ENCODE data around the gene APBB1IP.
"Not testable (repeated sequence)": the region's sequence is repeated elsewhere in the genome, so short reads cannot be mapped to it uniquely, and the experiment has no call there.

The APBB1IP gene

GRCh38 chr10:26441491-26442214, 3.5 kb downstream of the APBB1IP start:
- no peak for DNase-seq

DNA sequence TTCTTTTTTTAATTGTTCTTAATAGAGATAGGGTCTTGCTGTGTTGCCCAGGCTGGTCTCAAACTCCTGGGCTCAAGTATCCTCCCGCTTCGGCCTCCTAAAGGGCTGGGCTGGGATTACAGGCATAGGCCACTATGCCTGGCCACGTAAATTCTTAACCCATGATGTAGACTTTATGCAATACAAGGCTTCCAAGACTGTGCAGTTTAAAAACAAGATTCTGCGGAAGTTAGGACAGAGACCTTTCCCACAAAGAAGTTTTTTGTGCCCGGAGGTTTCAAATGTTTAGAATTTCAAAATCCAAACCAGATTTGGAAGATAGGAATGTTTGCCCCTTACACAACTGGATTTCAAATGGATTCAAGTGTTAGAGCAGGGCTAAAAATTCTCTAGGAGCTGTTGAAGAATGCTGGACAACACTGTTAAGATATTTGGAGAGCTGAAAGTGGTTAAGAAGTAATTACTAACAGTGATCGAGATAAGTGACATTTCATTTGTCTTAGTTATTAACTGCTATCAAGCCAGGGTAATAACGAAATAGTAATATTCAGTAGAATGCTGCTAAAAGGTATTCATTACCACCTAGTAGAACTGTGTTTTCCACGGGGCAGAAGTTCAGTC, 7.4 kb downstream of the APBB1IP start:
- DNase-seq: no peak

GRCh38 chr10:26446258-26446657, 8.1 kb downstream of the APBB1IP start:
- no peak for DNase-seq

DNA sequence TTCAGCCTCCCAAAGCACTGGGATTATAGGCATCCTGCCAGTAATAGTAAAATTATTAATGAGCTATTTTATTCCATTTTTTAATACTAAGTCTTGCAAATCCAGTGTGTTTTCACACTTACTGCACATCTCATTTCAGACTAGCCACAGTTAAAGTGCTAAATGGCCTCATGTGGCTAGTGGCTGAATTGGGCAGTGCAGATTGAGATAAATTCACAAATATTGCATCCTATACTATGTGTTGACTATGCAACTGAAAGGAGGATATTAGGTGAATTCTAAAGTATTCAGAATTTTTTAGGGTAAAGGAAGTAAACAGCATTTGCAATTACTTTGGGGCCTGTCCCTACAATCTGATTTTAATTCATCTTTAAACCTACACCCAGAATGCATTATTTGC, 10.2 kb downstream of the APBB1IP start:
- DNase-seq: no peak

GRCh38 chr10:26448706-26449435, 10.7 kb downstream of the APBB1IP start:
- DNase-seq: no peak

DNA sequence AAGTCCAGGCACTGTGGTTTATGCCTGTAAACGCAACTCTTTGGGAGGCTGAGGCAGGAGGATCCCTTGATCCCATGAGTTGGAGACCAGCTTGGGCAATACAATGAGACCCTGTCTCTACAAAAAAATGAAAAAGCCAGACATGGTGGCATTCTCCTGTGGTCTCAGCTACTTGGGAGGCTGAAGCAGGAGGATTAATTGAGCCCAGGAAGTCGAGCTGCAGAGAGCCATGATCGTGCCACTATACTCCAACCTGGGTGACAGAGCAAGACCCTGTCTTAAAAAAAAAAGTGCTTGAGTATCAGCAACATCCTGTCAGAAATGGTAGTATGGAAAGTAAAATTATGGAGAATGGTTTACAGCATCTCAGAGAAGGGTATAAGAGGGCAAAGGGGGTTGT, 11.6 kb downstream of the APBB1IP start:
- DNase-seq: no peak

GRCh38 chr10:26451903-26452302, 13.8 kb downstream of the APBB1IP start:
- DNase-seq: no peak

DNA sequence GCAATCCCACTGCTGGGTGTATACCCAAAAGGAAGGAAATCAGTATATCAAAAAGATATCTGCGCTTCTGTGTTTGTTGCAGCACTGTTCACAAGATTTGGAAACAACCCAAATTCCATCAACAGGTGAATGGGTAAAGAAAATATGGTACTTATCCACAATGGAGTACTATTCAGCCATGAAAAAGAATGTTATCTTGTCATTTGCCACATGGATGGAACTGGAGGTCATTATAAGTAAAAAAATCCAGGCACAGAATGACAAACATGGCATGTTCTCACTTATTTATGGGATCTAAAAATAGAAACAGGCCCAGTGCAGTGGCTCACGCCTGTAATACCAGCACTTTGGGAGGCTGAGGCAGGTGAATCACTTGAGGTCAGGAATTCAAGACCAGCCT, 15.7 kb downstream of the APBB1IP start:
- no peak for DNase-seq

GRCh38 chr10:26454891-26455290, 16.8 kb downstream of the APBB1IP start:
- no peak for DNase-seq

- no peak for DNase-seq
Measured at GRCh38 chr10:26455567-26456315, 17.6 kb downstream of the APBB1IP start.

DNA sequence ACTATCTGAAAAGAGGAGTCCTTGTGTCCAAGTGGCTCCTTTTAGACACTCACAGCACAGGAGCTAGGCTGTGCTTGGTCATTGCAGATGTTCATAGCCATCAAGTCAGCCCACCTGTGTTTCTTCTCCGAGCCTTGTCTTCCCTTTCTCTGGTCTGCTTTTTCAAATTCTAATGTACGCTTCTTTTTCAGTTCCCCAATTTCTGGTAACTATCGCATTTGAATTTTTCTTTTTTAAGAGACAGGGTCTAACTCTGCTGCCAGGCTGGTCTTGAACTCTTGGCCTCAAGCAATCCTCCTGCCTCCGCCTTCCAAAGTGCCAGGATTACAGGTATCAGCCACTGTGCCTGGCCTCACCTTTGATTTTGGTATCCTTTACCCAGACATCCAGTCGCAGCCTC, 18.9 kb downstream of the APBB1IP start:
- DNase-seq: no peak

DNA sequence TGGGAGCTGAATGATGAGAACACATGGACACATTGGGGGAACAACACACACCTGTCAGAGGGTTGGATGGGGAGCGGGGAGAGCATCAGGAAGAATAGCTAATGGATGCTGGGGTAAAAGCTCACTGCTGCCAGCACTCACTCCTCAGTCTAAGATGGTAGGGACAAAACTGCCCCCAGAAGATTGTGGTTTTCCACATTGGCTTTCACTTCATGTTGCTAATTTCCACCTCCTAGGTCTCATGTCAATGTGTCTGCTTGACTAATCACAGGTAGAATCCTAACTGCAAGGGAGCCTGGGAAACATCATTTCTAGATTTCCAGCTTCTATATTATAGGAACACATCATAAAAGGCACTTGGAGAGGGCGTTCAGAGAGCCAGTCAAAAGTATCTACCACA, 22.6 kb downstream of the APBB1IP start:
- no peak for DNase-seq

DNA sequence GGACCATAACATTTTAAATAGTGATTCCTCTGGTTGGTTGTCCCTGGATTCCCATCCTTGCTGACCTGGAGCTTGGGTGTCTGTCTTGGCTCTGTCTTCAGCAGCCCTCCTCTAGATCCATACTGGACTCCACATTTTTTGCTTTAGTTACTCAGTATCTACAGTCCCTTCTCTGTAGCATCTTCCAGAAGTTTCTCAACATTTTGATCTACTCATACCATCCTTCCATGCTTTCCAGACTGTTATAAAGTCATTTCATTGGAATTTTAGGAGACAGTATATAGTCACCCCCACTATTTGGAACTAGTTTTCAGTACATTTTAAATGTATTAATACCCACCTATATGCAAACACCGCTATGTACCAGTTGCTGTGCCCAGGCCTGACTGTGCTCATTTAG, 25.8 kb downstream of the APBB1IP start:
- DNase-seq: no peak

DNA sequence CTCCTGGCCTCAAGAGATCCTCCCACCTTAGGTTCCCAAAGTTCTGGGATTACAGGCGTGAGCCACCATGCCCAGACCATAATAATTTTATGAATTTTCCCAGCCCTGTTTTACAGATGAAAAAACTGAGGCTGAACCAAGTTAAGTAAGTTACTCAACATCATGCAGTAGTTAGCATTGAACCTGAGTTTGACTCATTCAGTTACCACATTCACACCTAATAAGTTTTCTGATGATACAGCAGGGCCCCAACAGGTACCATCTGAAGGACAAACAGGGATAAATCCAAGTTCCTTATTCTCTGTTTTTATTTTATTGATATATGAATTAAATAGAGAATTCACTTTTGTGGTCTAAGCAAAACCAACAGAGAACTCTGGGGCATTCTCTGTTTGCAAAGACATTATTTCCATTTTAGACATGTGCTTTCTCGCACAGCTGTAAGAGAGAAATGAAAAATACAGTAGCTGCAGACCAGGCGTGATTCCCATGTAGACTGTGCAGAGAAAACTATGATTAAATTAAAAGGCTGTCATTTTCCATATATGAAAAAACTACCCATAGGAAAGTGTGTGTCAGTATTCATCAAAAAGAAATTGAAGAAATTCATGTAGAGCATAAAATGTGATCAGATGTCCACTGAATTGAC, 26.6 kb downstream of the APBB1IP start:
- DNase-seq: no peak

DNA sequence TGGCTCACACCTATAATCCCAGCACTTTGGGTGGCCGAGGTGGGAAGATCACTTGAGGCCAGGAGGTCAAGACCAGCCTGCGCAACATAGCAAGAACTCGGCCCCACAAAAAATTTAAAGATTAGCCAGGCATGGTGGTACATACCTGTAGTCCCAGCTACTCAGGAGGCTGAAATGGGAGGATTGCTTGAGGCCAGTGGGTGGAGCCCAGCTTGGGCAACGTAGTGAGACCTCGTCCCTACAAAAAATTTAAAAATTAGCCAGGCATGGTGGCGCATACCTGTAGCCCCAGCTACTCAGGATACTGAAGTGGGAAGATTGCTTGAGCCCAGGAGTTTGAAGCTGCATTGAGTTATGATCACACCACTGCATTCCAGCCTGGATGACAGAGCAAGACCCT, 28.4 kb downstream of the APBB1IP start:
- DNase-seq: not testable (repeated sequence)

GRCh38 chr10:26467639-26468038, 29.5 kb downstream of the APBB1IP start:
- no peak for DNase-seq

DNA sequence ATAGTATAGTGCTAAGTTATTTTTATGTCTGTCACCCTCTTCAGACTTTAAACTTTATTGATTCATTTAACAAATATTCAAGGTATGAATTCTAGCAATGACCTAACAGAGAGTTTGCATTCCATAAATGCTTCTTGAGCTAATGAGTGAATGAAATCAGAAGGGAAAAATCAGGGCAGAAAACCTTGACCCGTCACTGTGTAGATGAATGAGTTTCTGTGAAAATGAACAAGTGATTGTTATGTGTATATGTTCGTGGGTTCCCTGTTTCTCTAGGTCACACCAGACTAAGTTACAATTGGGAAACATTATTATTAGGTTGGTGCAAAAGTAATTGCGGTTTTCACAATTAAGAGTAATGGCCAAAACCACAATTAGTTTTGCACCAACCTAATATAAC, 30.1 kb downstream of the APBB1IP start:
- no peak for DNase-seq

GRCh38 chr10:26468700-26469099, 30.6 kb downstream of the APBB1IP start:
- no peak for DNase-seq

DNA sequence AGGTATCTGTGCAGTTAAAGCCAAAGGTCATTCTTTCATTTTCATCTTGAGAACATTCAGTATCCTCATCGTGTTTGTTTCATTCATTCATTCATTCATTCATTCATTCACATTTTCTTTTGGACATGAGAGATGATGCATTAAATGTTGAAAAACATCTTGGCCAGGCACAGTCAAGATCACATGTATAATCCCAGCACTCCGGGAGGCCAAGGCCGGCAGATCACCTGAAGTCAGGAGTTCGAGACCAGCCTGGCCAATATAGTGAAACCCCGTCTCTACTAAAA, 34.3 kb downstream of the APBB1IP start:
- DNase-seq: no peak

DNA sequence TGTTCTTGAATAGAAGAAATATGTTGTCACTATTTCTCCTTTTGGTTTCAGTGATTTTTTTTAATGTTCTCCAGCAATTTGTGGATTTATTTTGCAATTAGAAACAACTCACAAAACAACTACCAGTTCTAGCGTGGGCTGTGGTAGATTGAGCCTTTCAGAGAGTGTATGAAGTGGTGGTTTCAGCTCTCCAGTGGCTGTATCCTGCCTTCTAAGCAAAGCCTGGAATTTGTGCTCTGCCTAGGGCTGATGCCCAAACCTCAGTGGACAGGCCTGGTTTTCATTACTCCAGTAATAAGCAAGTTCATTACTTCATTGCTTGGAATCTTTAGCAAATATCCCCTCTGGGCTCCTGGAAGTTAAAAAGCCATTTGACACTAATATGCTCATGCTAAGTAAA, 35.9 kb downstream of the APBB1IP start:
- no peak for DNase-seq

DNA sequence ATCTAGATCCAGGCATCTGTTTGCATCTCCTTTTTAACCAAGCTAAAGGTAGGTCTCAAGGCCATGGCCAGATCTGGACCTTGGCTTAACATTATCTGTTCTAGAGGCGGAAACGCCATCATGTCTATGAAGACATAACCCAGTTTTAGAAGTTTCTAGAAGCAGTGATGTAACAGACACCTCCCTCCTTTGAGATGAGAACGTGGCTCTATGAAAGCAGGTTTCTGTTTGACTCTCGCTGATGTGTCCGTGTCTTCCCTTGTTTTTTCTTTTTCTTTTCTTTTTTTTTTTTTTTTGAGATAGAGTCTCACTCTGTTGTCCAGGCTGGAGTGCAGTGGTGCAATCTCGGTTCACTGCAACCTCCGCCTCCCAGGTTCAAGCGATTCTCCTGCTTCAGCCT, 36.7 kb downstream of the APBB1IP start:
- DNase-seq: not testable (repeated sequence)

DNA sequence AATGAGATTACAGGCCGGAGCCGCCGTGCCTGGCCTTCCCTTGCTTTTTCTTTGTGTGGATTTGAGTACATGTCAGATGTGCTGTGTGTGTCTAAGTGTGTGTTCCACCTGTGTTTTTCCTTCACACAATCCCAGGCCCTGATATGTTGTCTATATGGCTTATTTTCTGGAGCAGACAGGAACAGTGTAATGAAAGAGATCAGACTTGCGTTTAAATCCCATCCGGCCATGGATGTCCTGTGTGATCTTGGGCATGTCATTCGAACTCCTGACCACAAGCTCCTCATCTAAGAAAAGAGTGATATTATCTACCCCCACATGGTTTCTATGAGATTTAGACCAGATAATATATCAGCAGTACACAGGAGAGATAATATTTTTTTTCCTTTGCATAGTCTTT, 37.2 kb downstream of the APBB1IP start:
- no peak for DNase-seq

- no peak for DNase-seq
Measured at GRCh38 chr10:26477501-26477900, 39.4 kb downstream of the APBB1IP start.
